ENCODE measurements around the gene TUBA4B.
"Not testable (repeated sequence)": the region's sequence is repeated elsewhere in the genome, so short reads cannot be mapped to it uniquely, and the experiment has no call there.

The TUBA4B gene

GRCh38 chr2:219277703-219278654, 24.9 kb downstream of the TUBA4B start:
- DNase-seq = peak; percentile 74

- DNase-seq = no peak
Observed at GRCh38 chr2:219278655-219279150, 25.7 kb downstream of the TUBA4B start.

DNA sequence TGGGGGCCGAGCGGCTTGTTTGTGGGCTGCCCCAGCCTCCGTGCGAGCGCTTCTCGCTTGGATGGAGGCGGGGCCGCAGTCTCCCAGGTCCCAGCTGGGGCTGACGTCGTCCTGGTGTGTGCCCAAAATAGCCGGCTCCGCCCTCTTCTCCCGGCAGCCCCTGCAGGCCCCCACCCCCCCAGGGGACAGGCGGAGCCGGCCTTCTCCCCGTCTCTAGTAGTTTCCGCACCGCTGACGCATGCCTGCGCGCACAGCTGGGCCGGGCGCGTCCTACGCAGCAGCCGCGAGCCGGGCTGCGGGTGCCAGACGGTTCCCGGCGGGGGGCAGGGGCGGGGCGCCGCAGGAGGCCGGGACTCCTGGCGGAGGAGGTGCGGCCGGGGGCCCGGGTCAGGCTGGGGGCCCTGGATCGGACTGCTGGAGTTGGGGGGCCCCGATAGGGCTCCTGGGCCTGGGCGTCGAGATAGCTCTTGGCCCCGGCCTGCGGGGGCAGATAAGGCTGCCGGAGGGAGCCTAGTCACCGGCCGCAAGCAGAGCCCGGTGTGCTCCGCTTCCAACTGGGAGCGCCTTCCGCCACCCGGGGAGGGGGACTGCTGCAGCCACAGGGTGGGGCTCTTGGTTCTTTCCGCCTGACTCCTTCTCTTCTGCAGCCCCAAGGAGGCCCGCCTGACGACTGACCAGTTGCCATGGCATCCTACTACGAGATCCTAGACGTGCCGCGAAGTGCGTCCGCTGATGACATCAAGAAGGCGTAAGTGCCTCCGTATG, 26.3 kb downstream of the TUBA4B start, which contains the start of gene DNAJB2:
DNAJB2 (plus strand) TSS at position 216 of the 765 bp plus-strand sequence; CDS start at position 684, 468 bp downstream.
- DNase-seq = peak; percentile 100

GRCh38 chr2:219279916-219280516, 27.0 kb downstream of the TUBA4B start:
- DNase-seq = no peak

GRCh38 chr2:219280651-219281050, 27.6 kb downstream of the TUBA4B start:
- no peak for DNase-seq

- DNase-seq = no peak
Observed at GRCh38 chr2:219281588-219281987, 28.5 kb downstream of the TUBA4B start.

DNA sequence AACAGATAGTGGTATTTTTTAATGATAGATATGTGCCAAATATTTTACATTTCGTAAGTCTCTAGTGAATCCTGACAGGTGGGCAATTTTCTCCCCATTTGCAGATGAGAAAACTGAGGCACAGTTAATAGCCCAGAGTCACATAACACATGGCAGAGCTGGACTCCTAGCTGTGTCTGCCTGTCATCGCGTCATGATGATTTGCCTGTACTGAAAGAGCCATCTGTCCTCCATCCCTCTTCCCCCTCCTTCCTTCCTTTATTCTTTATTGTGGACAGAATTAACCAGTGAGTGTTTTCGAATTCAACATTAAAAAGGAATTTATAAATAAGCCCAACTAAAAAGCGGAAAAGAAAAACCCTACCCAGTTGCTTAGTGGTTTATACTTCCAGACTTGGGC, 29.3 kb downstream of the TUBA4B start:
- no peak for DNase-seq

DNA sequence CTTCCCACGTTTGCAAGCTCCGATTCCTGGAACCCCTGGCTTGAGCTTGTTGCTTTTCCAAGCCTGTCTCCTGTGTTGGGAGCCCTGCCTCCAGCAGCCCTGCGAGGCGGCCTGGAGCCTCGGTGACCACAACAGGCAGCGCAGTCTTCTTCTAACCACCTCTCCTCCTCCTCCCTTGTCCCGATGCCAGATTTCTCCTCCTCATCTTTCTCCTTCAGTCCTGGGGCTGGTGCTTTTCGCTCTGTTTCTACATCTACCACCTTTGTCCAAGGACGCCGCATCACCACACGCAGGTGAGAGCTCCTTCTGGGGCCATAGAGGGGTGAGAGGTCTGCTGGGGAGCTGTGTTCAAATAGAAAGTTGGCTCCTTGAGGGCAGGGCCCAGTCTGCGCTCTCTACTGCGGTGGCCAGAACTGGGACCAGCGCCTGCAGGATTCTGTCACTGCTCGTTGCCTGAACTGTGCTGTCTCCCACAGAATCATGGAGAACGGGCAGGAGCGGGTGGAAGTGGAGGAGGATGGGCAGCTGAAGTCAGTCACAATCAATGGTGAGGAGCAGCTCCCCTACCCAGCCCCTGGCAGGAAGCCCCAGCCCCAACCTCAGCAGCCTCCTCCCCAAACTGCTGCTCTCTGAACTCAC, 30.0 kb downstream of the TUBA4B start:
- DNase-seq = no peak

DNA sequence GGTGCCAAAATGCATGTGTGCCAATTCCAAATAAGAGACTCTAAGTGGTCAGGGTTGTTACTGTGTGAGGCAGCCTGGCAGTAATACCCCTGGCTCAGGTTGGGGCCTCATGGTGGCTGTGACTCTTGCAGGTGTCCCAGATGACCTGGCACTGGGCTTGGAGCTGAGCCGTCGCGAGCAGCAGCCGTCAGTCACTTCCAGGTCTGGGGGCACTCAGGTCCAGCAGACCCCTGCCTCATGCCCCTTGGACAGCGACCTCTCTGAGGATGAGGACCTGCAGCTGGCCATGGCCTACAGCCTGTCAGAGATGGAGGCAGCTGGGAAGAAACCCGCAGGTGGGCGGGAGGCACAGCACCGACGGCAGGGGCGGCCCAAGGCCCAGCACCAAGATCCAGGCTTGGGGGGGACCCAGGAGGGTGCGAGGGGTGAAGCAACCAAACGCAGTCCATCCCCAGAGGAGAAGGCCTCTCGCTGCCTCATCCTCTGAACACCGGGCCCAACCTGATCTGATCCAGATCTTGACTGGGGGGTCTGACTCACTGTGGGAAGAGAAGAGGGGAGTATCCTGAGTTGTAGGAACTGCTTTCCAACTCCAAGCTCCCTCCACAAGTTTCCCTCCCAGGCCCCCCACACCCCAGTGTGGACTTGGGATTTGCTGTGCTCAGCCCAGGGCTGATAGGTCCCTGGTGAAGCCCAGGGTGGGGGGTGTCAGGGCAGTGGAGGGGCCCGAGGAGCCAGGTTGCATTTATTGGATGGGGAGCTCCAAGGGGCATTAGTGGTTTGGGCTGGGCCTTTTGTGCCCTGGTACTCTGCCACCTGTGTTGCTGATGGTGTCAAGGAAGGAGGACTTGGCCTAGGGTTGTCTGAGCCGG, 31.7 kb downstream of the TUBA4B start:
- no peak for DNase-seq

- no peak for DNase-seq
Observed at GRCh38 chr2:219285373-219285735, 32.3 kb downstream of the TUBA4B start.

DNA sequence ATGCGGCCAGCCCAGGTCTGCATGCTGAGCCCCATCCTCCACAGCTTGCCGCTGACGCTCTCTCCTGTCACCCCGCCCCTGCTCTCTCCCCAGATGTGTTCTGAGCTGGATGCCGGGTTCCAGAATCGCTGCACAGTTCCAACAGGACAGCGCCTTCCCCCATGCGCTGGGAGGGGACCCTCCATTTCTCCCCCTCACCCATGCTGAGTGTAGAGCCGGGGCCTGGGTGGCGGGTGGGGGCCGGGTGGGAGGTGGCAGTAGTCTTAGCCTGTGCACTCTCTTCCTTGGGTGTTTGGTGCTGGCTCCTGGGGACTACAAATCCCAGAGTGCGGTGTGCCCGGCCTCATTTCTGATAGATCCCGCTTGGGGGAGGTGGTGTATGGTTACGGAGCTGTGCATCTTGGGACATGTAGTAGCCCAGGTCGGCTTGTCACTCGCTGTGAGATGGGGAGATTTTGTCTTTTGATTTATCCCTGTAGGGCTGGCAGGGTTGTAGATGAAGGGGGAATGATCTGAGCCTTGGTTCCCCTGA, 32.9 kb downstream of the TUBA4B start:
- DNase-seq = no peak

- DNase-seq = no peak
Observed at GRCh38 chr2:219286436-219287115, 33.5 kb downstream of the TUBA4B start.

GRCh38 chr2:219287116-219287440, 34.0 kb downstream of the TUBA4B start:
- DNase-seq = not testable (repeated sequence)

GRCh38 chr2:219287580-219288265, 34.7 kb downstream of the TUBA4B start:
- no peak for DNase-seq

DNA sequence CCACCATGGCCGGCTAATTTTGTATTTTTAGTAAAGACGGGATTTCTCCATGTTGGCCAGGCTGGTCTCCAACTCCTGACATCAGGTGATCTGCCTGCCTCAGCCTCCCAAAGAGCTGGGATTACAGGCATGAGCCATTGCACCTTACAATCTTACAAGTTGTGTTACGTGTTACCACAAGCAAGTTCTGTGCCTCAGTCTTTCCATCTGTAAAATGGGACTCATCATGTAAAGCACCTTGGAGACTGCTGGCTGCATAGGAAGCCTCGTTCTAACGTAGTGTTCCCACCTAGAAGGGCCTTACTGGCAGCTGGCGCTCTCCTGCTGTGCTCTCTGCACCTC, 36.1 kb downstream of the TUBA4B start:
- no peak for DNase-seq

DNA sequence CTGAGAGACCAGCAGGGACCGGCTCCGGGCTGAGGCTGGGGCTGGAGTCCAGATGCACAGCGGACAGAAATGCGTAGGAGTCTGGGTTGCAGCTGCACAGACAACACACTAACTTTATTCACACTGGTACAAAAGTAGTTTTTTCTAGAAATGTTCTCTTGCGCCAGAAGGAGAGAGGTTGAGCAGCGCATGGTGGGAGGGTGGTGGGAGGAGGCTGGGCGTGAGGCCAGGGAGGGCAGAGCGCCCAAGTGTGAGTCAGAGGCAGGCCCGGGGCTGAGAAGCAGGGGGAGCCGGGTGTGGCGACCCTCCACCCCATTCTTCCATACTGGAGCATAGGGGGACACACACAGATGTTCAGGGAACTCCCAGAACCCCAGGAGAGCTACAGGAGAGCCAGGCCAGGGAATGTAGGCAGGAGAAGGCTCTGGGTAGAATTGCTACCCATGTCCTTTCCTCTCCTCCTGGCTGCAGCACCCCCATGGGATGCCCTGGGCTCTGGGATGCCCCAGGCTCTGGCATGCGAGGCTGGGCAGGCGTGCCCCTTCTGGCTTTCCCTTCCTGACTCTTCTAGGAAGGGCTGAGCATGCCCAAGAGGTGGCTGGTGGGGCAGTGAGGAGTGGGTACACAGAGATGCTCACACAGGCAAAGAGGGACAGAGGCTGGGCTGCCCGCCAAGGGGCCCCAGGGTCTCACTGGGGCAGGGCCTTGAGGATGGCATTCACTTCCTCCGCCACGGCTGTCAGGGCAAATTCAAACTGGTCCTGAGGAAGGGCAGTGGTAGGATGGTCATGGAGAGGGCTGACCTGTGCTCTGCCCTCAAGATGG, 36.7 kb downstream of the TUBA4B start:
- no peak for DNase-seq

DNA sequence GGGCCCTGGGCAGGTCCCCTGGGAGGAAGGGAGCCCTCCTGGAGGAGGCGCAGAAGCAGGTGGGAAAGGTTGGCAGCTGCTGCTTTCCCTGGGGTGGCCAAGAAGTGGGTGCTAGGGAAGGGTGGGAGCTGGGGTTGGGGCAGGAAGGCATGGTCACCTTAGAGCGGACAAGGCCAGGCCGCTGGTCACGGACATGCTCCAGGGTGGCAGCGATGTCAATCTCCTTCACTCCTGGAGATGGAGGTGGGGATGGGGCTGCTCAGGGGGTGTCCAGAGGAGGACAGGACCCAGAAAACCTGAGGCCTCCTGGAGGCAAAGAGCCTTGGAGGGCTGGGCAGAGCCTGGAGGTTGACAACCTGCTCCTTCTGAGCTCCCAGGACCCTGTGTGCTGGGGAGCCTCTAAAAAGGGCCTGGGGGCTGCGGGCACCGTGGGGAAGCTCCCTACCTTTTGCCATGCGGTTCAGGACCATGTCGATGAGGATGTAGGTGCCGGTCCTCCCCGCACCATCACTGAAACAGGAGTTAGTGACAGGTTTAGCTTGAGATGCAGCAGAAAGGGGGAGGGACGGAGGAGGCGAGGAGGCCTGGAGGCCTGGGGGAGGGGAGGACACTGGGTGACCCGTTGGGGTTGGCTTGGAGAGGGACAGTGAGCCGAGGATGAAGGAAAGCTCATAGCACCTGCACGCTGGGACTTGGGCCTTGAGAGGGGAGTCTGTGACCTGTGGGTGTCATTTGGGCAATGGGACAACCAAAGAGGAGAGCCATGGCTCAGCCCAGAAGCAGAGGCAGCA, 37.5 kb downstream of the TUBA4B start:
- DNase-seq = no peak

GRCh38 chr2:219291394-219291793, 38.4 kb downstream of the TUBA4B start:
- no peak for DNase-seq

All from CD4-positive, alpha-beta T cell treated with Interleukin-15 for 1 hour (primary cell).